Right ventricle myocardium inferior (tissue), 1 donor: Measurements from ENCODE around the gene PLA2G4E. TPM values are rescaled to one million over a fixed set of nuclear protein-coding genes. Genes with fewer than 3 reads are reported as not detected.

ENCODE experiments used
- ATAC-seq: fragments of 200-7000 bp; cut with Tn5 transposase; one replicate; pipeline ENCODE4 v1.9.1; 2020; ENCODE audit warnings: mild to moderate bottlenecking, moderate library complexity
- DNase-seq: peaks from one replicate; pipeline ENCODE4 v3.0.0; 2021; ENCODE audit errors: missing footprints
- intact Hi-C: fragments of 100-400 bp; cut with DNase I; formaldehyde crosslinking; loops from one replicate; pipeline ENCODE4 v1.11.0; 2022
- total RNA-seq: library from RNA; stranded (reverse); fragmentation: NEBNext Ultra II Directional; extraction: Animal tissue kit (Norgen Biotek cat#: 25700); gene quantifications from one replicate; pipeline ENCODE4 v1.2.1, GENCODE V29; 2021
- donor health status: DM: no; HTN: yes; CAD: no; lungs with severe emphysema.

PLA2G4E gene
- total RNA-seq, 1 donor from 2014 or later = 0.05 TPM

GRCh38 chr15:41971089-41971894 lies 49.5 kb downstream of the PLA2G4E start:
- intact Hi-C loops = loop anchor here (5.0 kb wide), 2 partner anchors 144 to 199 kb away; partner anchors contain the start of genes JMJD7 and MAPKBP1
- ATAC-seq = peak; percentile 56
- peak; percentile 83 for DNase-seq

GRCh38 chr15:41970456-41970855 lies 50.4 kb downstream of the PLA2G4E start:
- intact Hi-C loops = loop anchor here (5.0 kb wide), 2 partner anchors 143 to 198 kb away; partner anchors contain the start of genes JMJD7 and MAPKBP1
- ATAC-seq (no peak), DNase-seq (no peak)

GRCh38 chr15:41969851-41970431 lies 50.9 kb downstream of the PLA2G4E start:
- intact Hi-C loops = loop anchor here (5.0 kb wide), 2 partner anchors 143 to 198 kb away; partner anchors contain the start of genes JMJD7 and MAPKBP1
- DNase-seq (no peak), ATAC-seq (no peak)

- intact Hi-C loops = no loop called here
- DNase-seq (no peak), ATAC-seq (no peak)
Observed at GRCh38 chr15:41968701-41969100, 52.1 kb downstream of the PLA2G4E start.

GRCh38 chr15:41967506-41968206 lies 53.2 kb downstream of the PLA2G4E start:
- intact Hi-C loops = loop anchor here (2.0 kb wide), 1 partner anchor 47 kb away; no protein-coding TSS in a partner anchor
- ATAC-seq = no peak
- DNase-seq = no peak

GRCh38 chr15:41966920-41967465 lies 53.8 kb downstream of the PLA2G4E start:
- DNase-seq = no peak
- intact Hi-C loops = loop anchor here (2.0 kb wide), 1 partner anchor 46 kb away; no protein-coding TSS in a partner anchor
- no peak for ATAC-seq

- no peak for DNase-seq
- intact Hi-C loops = loop anchor here (2.0 kb wide), 1 partner anchor 46 kb away; no protein-coding TSS in a partner anchor
- peak; percentile 1 for ATAC-seq
Observed at GRCh38 chr15:41966414-41966812, 54.4 kb downstream of the PLA2G4E start.

- DNase-seq (peak; percentile 78), ATAC-seq (peak; percentile 82)
- intact Hi-C loops = loop anchor here (2.0 kb wide), 1 partner anchor 45 kb away; no protein-coding TSS in a partner anchor
Observed at GRCh38 chr15:41965441-41966413, 55.1 kb downstream of the PLA2G4E start.

GRCh38 chr15:41961595-41962202 lies 59.1 kb downstream of the PLA2G4E start:
- intact Hi-C loops = no loop called here
- ATAC-seq (no peak), DNase-seq (no peak)

- no peak for DNase-seq
- intact Hi-C loops = no loop called here
- no peak for ATAC-seq
Observed at GRCh38 chr15:41961001-41961518, 59.8 kb downstream of the PLA2G4E start.

GRCh38 chr15:41958002-41958420 lies 62.8 kb downstream of the PLA2G4E start:
- DNase-seq (no peak), ATAC-seq (peak; percentile 43)
- intact Hi-C loops = no loop called here

GRCh38 chr15:41957021-41957897 lies 63.6 kb downstream of the PLA2G4E start:
- intact Hi-C loops = no loop called here
- ATAC-seq (peak; percentile 21), DNase-seq (no peak)

GRCh38 chr15:41955807-41956525 lies 64.9 kb downstream of the PLA2G4E start:
- intact Hi-C loops = no loop called here
- ATAC-seq (peak; percentile 47), DNase-seq (no peak)

- DNase-seq (no peak), ATAC-seq (no peak)
- intact Hi-C loops = no loop called here
Observed at GRCh38 chr15:41955100-41955499, 65.7 kb downstream of the PLA2G4E start.

- no peak for ATAC-seq
- DNase-seq = no peak
- intact Hi-C loops = no loop called here
Observed at GRCh38 chr15:41954036-41954435, 66.8 kb downstream of the PLA2G4E start.
